Ecto neural progenitor cell (in vitro differentiated cells): Measurements from ENCODE around the gene DFFB.
"Not testable (repeated sequence)": the region's sequence is repeated elsewhere in the genome, so short reads cannot be mapped to it uniquely, and the experiment has no call there.

Experiments used
- DNase-seq: peaks from one replicate; pipeline ENCODE4 v3.0.0-alpha.2; 2018; ENCODE audit warnings: low spot score

DFFB gene

DNA sequence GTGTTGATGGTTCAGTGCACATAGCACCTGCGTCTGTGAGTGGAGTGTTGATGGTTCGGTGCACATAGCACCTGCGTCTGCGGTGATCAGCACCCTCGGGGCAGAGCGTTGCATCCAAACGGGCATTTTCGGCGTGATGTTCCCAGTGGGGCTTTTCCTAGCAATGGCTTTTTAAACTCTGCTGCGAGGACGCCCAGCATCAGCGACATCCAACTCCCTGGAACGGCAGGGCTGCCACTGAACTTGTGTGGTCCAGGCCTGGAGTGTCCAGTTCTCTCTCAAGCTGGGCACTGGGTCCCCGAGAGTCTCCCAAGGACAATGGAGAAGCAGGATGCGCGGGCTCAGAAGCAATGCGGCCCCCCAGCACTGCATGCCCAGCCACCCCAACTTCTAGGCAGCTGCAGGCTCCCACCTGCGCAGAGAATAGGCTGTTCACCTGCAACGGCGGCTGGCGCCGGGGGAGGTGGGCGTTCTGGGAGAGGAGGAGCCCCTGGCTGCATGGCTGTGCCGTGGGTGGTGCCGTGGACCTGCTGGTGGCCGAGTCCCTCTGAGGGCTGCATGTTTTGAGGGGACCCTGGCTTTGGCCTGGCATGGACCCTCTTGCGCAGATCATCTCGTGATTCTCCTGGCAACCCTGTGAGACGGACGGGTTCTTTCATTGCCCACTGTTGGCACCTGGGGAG lies 52.9 kb downstream of the DFFB start:
- DNase-seq = no peak

GRCh38 chr1:3910857-3911845 lies 53.9 kb downstream of the DFFB start:
- DNase-seq = peak; percentile 91

DNA sequence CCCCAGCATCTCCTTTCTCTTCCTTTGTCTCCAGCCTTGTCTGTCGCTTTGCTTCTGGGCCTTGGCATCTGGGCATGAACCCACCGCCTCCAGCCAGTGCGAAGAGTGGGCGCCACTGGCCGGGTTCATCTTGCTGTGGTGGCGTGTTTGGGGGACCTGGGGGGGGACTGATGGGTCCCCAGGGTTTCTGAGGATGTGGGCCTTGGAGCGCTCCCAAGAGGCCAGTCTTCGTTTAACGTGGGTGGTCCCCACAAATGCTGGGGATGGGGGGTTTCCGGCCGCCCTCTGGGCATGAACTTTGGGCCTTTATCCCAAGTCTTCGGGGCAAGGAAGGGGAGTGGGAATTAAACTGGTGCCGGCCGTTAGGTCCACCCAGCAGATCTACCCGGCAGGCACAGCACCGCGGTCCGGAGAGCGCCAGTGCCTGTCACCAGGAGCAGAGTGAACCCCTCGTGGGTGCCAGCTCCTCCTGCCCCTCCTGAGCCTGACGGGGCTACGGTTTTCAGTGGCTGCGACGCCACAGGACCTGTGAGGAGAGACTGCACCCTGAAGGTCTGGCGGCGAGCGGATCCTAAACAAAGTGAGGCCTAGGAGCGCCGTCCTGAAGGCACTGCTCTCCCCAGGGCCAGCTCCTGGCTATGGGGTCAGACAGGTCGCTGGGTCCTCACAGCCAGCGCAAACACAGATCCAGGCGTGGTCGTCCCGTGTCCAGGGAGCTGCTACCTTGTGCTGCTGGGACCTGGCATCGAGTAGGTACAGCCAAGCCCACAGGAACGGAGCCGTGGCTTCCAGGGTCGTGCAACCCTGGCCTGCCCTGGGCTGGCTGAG lies 54.9 kb downstream of the DFFB start:
- DNase-seq = no peak

DNA sequence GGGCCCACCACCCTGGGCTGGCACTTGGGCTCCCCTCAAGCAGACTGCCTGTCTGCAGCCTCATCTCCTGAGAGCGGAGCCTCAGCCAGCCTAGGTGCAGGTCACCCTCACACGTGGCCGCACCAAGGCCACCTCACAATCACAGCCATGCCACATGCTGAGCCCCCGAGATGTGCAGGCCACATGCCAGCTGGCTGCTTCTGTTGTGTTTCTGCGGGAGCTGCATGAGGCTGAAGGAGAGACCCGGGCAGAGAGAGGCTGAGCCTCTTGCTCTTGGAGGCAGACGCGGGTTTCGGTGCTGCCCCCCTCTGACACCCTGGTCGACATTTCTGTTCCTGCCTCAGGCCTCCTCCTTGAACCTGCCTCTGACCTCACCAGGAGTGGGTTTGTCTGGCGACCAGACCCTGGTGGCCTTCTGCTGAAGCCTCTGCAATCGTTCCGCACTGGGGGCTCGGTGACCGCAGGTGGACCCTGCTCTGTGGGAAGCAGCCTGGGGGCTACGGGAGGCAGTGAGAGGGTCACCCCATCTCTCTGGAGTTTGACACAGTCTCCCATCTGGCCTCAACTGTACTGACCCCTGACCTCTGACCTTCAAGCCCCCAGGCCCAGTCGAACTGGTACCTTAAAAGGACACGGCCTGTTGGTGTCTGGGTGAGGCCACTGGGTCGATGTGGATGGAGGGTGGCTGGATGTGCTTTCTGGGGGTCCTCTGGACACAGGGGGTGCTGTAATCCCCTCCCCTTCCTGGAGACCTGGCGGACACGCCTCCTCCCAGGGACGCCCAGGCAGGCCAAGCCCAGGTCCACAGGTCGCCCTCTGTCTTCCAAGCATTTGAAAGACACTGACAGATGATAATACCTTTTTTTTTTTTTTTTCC lies 55.8 kb downstream of the DFFB start:
- no peak for DNase-seq

- no peak for DNase-seq
Observed at GRCh38 chr1:3914331-3914851, 57.1 kb downstream of the DFFB start.

- no peak for DNase-seq
Observed at GRCh38 chr1:3914911-3915310, 57.6 kb downstream of the DFFB start.

DNA sequence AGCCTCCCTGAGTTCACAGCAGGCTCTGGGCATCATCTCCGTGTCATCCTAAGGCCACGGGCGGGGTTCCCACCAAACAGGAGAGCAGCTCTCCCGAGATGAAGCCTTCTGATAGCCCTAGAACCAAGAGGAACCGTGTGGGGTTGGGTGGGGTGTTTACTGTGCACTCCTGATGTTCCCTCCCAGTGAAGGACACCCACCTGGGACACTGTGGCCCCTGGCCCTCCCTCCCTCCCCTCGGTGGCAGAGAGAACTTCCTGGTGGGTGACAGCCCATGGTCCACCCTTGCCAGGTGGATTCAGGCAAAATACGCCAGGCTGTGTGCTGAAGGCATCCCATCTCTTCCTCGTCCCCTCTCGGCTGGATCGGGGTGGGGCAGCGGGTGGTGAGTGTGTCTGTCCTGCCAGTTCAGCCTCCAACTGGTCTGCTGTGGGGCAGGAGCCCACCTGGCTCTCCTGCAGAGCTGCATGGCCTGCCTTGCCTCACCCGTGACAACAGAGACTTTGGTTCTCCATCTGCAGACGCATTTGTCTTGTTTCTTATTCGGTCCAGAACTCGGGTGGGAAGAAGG lies 58.4 kb downstream of the DFFB start:
- DNase-seq = no peak

- no peak for DNase-seq
Observed at GRCh38 chr1:3917761-3918160, 60.5 kb downstream of the DFFB start.

DNA sequence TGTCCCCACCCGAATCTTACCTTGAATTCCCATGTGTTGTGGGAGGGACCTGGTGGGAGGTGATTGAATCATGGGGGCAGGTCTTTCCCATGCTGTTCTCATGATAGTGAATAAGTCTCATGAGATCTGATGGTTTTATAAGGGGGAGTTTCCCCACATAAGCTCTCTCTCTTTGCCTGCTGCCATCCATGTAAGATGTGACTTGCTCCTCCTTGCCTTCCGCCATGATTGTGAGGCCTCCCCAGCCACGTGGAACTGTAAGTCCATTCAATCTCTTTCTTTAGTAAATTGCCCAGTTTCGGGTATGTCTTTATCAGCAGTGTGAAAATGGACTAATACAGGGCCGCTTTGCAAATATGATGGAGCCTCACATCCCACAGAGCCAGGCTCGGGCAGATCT lies 61.1 kb downstream of the DFFB start:
- not testable (repeated sequence) for DNase-seq

DNA sequence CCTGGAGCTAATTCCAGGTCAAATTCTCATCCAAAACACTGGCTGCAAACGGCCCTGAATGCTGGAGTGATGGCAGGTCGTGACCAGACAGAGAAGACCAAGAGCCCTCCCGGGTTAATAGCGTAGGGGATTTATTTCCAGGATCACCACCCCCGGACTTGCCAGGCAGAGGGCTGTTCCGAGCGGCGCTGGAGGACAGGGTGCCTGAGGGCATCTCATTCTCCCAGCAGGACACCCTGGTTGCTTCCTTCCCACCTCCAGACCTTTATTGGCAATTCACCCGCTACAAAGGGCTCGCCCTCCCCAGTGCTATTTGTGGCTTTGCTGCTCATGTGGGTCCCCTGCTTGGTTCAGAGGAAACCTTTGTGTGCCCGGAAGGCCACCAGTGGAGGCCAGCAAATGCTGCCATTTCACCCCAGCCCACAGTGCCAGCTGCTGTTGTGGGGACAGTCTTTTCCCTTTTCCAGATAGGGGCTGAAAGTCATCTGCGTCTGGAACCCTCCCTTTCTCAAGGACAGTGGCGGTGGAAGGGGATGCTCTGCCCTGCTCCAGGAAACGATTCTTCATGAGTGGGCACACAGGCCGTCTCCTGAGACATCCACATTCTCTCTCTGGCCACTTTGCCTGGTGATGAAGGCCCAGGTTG lies 61.8 kb downstream of the DFFB start:
- no peak for DNase-seq

GRCh38 chr1:3919706-3920105 lies 62.4 kb downstream of the DFFB start:
- no peak for DNase-seq

- DNase-seq = no peak
Observed at GRCh38 chr1:3921765-3922164, 64.5 kb downstream of the DFFB start.

DNA sequence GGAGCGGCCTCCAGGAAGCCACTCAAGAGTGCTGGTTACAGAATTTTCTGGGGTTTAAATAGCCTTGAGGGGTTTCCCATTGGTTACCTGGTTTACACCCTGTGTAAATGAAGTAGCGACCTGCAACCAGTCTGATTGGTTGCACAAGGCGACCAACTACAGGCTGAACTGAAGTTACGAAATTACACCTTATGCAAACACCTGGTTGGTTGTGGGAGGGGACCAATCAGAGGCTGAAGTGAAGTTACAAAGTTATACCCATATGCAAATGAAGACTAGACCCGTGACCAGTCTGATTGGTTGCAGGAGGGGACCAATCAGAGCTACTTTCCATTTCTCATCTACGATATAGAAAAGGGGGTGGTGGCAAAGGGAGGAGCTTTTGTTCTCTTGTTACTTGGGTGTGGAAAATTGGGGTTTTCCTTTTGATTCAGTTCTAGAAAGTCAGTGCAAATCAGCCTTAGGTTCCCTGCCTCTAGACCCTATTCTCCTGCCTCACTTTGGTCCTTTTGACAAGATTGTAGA lies 65.0 kb downstream of the DFFB start:
- no peak for DNase-seq

- no peak for DNase-seq
Observed at GRCh38 chr1:3922851-3923250, 65.6 kb downstream of the DFFB start.

DNA sequence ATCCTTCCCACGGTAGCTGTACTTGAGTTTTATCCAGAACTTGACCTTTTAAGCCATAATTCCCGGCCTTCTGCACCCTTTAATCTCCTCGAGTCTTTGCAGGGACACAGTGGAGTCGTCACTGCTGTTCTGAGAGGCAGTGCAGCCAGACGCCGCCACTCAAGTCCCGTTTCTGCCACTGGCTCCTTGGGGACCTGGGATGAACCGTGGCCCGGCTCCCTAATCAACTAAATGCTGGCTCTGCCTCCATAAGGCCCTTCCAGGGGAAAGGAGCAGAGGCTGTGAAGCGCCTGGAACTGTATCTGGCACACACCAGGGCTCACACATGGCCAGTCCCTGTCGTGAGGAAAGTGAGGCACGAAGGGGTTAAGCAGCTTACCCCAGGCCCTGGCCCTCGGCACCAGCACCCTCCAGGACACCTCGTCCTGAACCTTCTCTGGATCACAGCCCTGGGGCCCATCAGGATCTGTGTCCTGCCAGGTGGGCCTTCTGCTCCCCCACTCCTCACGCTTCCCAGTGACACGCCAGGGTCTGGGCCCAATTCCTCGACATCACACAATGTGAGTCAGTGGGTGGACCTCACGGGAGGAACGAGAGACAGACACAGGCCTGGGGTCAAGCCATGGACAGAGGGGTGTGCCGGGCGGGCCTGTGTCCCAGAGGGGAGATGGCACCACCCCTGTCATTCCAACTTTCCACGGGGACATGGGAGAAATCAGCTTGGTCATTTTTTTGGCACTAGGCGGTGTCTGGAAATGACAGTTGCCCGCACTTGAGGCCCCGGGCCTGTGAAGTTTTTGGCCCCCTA lies 66.3 kb downstream of the DFFB start:
- DNase-seq = no peak

GRCh38 chr1:3924186-3924824 lies 67.0 kb downstream of the DFFB start:
- no peak for DNase-seq

GRCh38 chr1:3924825-3925220 lies 67.5 kb downstream of the DFFB start:
- DNase-seq = no peak

- DNase-seq = no peak
Observed at GRCh38 chr1:3925256-3925655, 68.0 kb downstream of the DFFB start.

GRCh38 chr1:3925762-3926161 lies 68.5 kb downstream of the DFFB start:
- DNase-seq = no peak
